K562 (cell line): ENCODE results near the gene CYP46A1. TPM values are rescaled to one million over a fixed set of nuclear protein-coding genes. Genes with fewer than 3 reads are reported as not detected.

Source experiments
- ATAC-seq: fragments of 200-7000 bp; cut with Tn5 transposase; 3 replicates; pipeline ENCODE4 v1.9.1; 2020; ENCODE audit warnings: moderate library complexity
- BruUV-seq: library from RNA; stranded (reverse); fragments of 400-500 nt; replicated peaks from 2 replicates; lab custom pipeline; 2021; lab: Mats Ljungman, UMichigan
- CTCF ChIA-PET: fragments of 300-600 bp; formaldehyde crosslinking; extraction: SDS; loops from one replicate; lab custom pipeline; 2021; ENCODE audit warnings: low intra/inter-chr PET ratio; lab: Yijun Ruan, JAX
- POLR2A ChIA-PET: fragments of 300-600, 350-650 bp; sonication (Branson Sonifier 250); formaldehyde crosslinking; extraction: SDS; loops from one replicate; lab custom pipeline; 2021; ENCODE audit warnings: antibody characterized with exemption, inconsistent platforms; lab: Yijun Ruan, JAX
- DNase-seq, 4 experiments: peaks; one replicate each; pipeline versions ENCODE4 v3.0.0 to v3.0.0-alpha.2; 2011 to 2018; ENCODE audit warnings: low spot score in 3 of 4, mixed read lengths in 3 of 4; ENCODE audit errors: extremely low read depth in 1 of 4
- FAIRE-seq: peaks from 2 replicates; lab custom pipeline; 2011; peaks lifted over from hg19 to GRCh38; lab: Jason Lieb, UNC
- H2AFZ ChIP-seq: 2 replicates; pipeline ENCODE4 v1.6.0; 2011; ENCODE audit warnings: low read depth, low read length, control low read depth, inconsistent platforms
- H3K27ac ChIP-seq: fragments of 200-600 bp; 3 replicates; pipeline ENCODE4 v1.8.0; 2011; ENCODE audit warnings: low read depth, mild to moderate bottlenecking, control low read depth, inconsistent platforms, low read length, moderate library complexity, mixed read lengths; ENCODE audit errors: extremely low read depth
- H3K27me3 ChIP-seq, 2 experiments: fragments of 300-600 bp in 1 of 2; 2 replicates in 1 of 2; 3 replicates in 1 of 2; pipeline versions ENCODE4 v1.6.0 to v1.8.0; 2011; ENCODE audit warnings: inconsistent platforms in 2 of 2, low read length in 2 of 2, mild to moderate bottlenecking in 1 of 2, mixed read lengths in 1 of 2, moderate library complexity in 1 of 2; ENCODE audit not compliant: control insufficient read depth in 2 of 2, insufficient read depth in 2 of 2
- H3K36me3 ChIP-seq: fragments of 300-600 bp; 3 replicates; pipeline ENCODE4 v1.8.0; 2011; ENCODE audit warnings: mild to moderate bottlenecking, low read length, inconsistent platforms; ENCODE audit not compliant: control insufficient read depth, insufficient read depth
- H3K4me1 ChIP-seq, 2 experiments: fragments of 200-600 bp in 1 of 2; replicated peaks in 1 of 2; 2 replicates in 1 of 2; 3 replicates in 1 of 2; pipeline versions ENCODE4 v1.5.1 to v1.8.0; 2011; ENCODE audit warnings: inconsistent platforms in 2 of 2, low read length in 2 of 2, mild to moderate bottlenecking in 1 of 2, mixed read lengths in 1 of 2, moderate library complexity in 1 of 2; ENCODE audit not compliant: control insufficient read depth in 2 of 2, insufficient read depth in 2 of 2
- H3K4me2 ChIP-seq: 2 replicates; pipeline ENCODE4 v1.6.1; 2011; ENCODE audit warnings: low read length, control low read depth, inconsistent platforms, mixed read lengths; ENCODE audit not compliant: insufficient read depth
- H3K4me3 ChIP-seq: fragments of 200-600 bp; sonication (generic), shearing (Covaris generic); 2 replicates; pipeline ENCODE4 v1.5.1; 2016; ENCODE audit warnings: control low read depth, inconsistent platforms
- H3K79me2 ChIP-seq: fragments of 200-600 bp; 3 replicates; pipeline ENCODE4 v1.8.0; 2011; ENCODE audit warnings: low read length, inconsistent platforms; ENCODE audit not compliant: control insufficient read depth, insufficient read depth
- H3K9ac ChIP-seq, 2 experiments: 2 replicates each; pipeline versions ENCODE4 v1.6.0 to v1.6.1; 2011; ENCODE audit warnings: low read depth in 2 of 2, low read length in 2 of 2, control low read depth in 1 of 2, inconsistent platforms in 1 of 2, mild to moderate bottlenecking in 1 of 2, mixed read lengths in 1 of 2; ENCODE audit not compliant: insufficient read depth in 1 of 2
- H3K9me1 ChIP-seq: one replicate; pipeline ENCODE4 v1.6.0; 2011; ENCODE audit warnings: inconsistent platforms, mild to moderate bottlenecking, low read length, moderate library complexity; ENCODE audit not compliant: control insufficient read depth, insufficient read depth
- H3K9me3 ChIP-seq: replicated peaks from 2 replicates; pipeline ENCODE4 v1.5.1; 2011; ENCODE audit warnings: low read depth, low read length, inconsistent platforms; ENCODE audit not compliant: control insufficient read depth, insufficient read depth
- H4K20me1 ChIP-seq: replicated peaks from 2 replicates; pipeline ENCODE4 v1.6.1; 2011; ENCODE audit warnings: low read length, inconsistent platforms, mixed read lengths; ENCODE audit not compliant: control insufficient read depth, insufficient read depth
- KAT8 ChIP-seq: fragments of 450-650 bp; IDR thresholded peaks from 2 replicates; pipeline ENCODE4 v1.6.1; 2016; ENCODE audit warnings: low read depth, mild to moderate bottlenecking
- PTBP1 ChIP-seq: fragments of 200-400 bp; formaldehyde crosslinking; IDR thresholded peaks from 2 replicates; pipeline ENCODE4 v1.6.1; 2017; ENCODE audit warnings: low read depth, low read length
- WGBS: fragments of 100-300 bp; shearing (Covaris generic); methylation state at CpG from one replicate; pipeline ENCODE4 v1.1.6; 2016; ENCODE audit warnings: low coverage, mixed read lengths; ENCODE audit not compliant: insufficient coverage; ENCODE audit errors: missing lambda C conversion rate; 5-methylcytosine and 5-hydroxymethylcytosine counted together
- in situ Hi-C: fragments of 300-500 bp; cut with MboI; formaldehyde crosslinking; loops from 4 replicates; pipeline ENCODE4 v1.15.0; 2018; ENCODE audit warnings: inconsistent platforms, mixed read lengths
- intact Hi-C: fragments of 100-400 bp; cut with micrococcal nuclease; formaldehyde crosslinking; loops from 2 replicates; pipeline ENCODE4 v1.14.2; 2022
- polyA plus RNA-seq, 8 experiments: library from polyadenylated mRNA; depleted of rRNA in 4 of 8; stranded (reverse) in 5 of 8; unstranded in 3 of 8; fragments of >200 nt; fragmentation: Nextera tagmentation in 2 of 8; fragmentation: Illumina TruSeq in 1 of 8; extraction: Ambion mirVana in 2 of 8; extraction: Trizol in 1 of 8; gene quantifications; 2 replicates each; pipeline versions ENCODE4 v1.2.1 to v1.2.3, GENCODE V29; 2011 to 2014; ENCODE audit warnings: inconsistent platforms in 1 of 8, missing spikeins in 1 of 8
- total RNA-seq, 7 experiments: library from RNA; depleted of rRNA in 6 of 7; stranded (reverse); fragments of >200 nt in 6 of 7; fragmentation: Illumina TruSeq in 2 of 7; extraction: Trizol in 2 of 7; gene quantifications; 2 replicates each; pipeline versions ENCODE4 v1.2.1 to v1.2.3, GENCODE V29; 2011 to 2021; ENCODE audit warnings: low replicate concordance in 1 of 7
- TF ChIP-seq, protein P1 (sequence below): fragments of 450-650 bp; formaldehyde crosslinking; IDR thresholded peaks from 2 replicates; pipeline ENCODE4 v1.4.0; 2022; ENCODE audit warnings: missing genetic modification characterization

CYP46A1 gene
- total and polyA plus RNA-seq, 9 of the 15 experiments (the other 6 are each of a cell fraction or from before 2014, with no cell fraction given), result not detected

GRCh38 chr14:99724196-99724891, 40.2 kb downstream of the CYP46A1 start:
- ChIA-PET POLR2A (no interaction called here), CTCF (no interaction called here)
- peak in 1 of 4 experiments; percentile 3 for DNase-seq
- no peak overlapping the region for H3K27ac ChIP-seq
- H3K9me1 ChIP-seq, result no peaks in the 10 kb centered on the region
- H2AFZ ChIP-seq, result no peak overlapping the region
- FAIRE-seq, result no peak
- H3K4me2 ChIP-seq, result no peak overlapping the region
- no peaks in the 10 kb centered on the region for H3K36me3 ChIP-seq
- no peak overlapping the region for H3K9ac ChIP-seq
- intact Hi-C loops (no loop called here), in situ Hi-C loops (loop anchor here (10.0 kb wide), 1 partner anchor 160 kb away; no protein-coding TSS in a partner anchor)
- 0% methylated on average over 2 of the region's 5 CpGs for WGBS
- TF ChIP-seq, protein P1, sequence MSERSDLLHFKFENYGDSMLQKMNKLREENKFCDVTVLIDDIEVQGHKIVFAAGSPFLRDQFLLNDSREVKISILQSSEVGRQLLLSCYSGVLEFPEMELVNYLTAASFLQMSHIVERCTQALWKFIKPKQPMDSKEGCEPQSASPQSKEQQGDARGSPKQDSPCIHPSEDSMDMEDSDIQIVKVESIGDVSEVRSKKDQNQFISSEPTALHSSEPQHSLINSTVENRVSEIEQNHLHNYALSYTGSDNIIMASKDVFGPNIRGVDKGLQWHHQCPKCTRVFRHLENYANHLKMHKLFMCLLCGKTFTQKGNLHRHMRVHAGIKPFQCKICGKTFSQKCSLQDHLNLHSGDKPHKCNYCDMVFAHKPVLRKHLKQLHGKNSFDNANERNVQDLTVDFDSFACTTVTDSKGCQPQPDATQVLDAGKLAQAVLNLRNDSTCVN (CRISPR knock-in tag), result no peak
- no peak for TF ChIP-seq PTBP1
- TF ChIP-seq KAT8, result no peak
- no peak overlapping the region for H3K4me3 ChIP-seq
- H4K20me1 ChIP-seq, result no peaks in the 10 kb centered on the region
- H3K79me2 ChIP-seq, result no peaks in the 10 kb centered on the region
- no peak for ATAC-seq
- peaks cover 0 to 8% of the 10 kb centered on the region in 2 experiments; a peak in 2 of 5 replicates for H3K4me1 ChIP-seq
- no TSS peak for BruUV-seq
- H3K9me3 ChIP-seq, result no peaks in the 10 kb centered on the region
- peaks cover 0 to 52% of the 10 kb centered on the region in 2 experiments; a peak in 3 of 5 replicates for H3K27me3 ChIP-seq
